ENCODE data around the gene GRB10.

Gene GRB10

DNA sequence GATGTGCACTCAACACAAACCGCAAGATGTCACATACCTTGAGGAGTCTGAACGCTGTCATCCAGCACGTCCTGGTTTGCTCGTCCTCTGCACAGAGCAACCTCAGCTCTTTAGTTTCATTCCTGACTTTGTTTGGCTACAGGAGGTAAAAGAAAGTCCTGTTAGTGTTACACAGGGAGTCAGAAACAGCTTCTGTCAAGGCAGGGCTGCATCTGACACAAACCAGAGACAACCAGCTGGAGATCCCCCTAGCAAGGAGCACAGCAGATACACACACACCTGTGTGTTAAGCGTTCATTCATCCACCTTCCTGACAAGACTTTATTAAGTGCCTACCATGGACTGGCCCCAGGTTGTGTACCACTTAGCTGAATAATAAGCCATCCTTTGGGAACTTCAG, 170.0 kb downstream of the GRB10 start:
- DNase-seq (ENCODE audit: low read depth in 2 of 2) = no peak

DNA sequence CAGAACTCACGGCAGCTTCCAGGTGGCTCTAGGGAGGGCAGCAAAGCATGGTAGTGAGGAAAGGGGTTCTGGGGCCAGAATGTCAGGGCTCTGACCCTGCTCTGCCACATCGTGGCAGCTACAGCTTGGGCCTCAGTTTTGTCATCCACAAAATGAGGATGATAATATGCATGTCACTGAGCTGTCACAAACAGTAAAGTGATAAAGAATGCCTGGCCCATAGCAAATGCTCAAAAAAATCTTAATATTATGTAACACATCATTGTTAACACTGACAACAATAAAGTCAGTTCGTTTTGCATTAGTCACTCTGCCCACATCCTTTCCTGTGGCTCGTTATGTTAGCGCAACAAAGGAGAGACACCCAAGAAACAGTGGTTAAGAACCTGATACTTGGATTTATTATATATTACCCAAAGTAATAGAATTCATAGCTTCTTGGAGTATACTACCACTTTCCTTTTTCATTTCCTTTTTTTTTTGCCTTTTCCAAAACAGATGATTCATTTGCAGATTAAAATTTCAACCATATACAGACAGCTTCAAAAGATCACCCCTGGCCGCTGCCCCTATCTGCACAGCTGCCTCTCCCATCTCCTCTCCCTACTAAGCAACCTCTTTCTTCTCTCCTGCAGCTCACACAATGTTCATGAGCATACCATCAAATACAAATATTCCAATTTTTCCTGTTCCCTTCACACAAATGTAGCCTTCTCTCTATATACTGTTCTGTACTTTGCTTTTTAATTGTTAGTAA, 172.0 kb downstream of the GRB10 start:
- DNase-seq (ENCODE audit: low read depth in 2 of 2) = peak in 1 of 2 experiments; percentile 24

DNA sequence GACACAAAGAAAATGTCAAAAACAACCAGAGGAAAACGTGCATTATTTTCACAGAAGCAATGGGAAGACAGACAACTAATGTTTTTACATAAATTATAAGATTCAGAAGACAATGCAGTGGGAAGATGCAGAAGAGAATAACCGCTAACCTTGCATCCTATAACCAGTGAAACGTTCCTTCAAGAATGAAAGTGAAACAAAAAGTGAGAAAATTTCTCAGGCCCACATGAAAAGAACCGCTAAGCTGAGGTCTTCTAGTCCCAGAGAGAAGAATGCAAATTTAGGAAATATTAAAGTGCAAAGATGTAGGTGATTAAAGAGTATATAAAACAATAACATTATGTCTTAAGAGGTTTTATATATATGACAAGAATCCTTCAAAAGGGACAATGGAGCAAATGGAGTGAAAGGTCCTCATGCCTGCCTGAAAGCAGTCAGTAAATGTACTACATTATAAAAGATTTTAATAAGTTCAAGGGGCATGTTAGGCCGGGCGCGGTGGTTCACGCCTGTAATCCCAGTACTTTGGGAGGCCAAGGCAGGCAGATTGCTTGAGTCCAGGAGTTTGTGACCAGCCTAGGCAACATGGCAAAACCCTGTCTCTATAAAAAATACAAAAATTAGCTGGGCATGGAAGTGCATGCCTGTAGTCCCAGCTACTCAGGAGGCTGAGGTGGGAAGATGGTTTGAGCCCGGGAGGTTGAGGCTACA, 174.3 kb downstream of the GRB10 start:
- DNase-seq (ENCODE audit: low read depth in 2 of 2) = no peak

DNA sequence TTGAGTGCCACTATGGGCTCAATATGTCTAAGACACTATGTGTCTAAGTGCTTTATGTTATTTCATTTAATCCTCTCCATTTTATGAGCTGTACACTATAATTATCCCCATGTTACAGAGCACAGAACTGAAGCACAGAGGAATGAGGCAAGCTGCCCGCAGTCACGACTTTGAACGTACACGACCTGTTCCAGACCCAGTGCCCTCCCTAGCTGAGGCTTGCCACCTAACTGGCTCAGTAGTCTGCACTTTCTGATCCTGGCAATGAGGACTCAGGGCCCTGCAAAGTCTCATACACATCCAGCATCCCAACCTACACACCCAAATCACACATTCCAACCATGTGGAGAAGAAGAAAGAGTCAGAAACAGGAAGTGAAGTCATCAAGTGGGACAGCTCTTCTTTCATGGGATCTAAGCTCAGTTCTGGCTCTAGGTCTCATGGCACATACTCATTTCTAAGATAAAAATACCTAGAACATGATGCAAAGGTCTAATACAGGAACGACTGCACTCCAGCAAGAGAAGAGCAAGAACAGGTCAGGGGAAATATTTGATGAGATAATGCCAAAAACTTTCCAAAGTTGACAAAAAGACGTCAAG, 175.1 kb downstream of the GRB10 start:
- DNase-seq (ENCODE audit: low read depth in 2 of 2) = no peak

DNA sequence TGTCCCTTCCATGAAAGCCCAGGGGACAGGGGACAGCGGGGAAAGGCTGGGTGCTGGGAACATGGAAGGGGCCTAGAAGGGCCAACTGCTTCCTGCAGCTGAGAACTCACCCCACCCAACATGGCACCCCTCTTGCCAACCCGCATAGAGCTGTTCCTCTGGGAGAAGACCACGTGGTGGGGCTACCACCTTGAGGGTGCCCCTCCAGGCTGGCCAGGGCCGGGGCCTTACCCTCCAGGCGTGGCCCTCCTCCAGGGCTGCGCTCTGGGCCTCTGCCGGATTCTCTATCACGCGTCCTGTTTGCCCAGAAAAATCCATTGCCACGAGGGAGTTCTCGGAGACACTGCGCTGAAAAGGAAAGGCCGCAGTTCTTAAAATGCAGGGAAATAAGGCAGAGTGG, 177.6 kb downstream of the GRB10 start:
- no peak for DNase-seq (ENCODE audit: low read depth in 2 of 2)

DNA sequence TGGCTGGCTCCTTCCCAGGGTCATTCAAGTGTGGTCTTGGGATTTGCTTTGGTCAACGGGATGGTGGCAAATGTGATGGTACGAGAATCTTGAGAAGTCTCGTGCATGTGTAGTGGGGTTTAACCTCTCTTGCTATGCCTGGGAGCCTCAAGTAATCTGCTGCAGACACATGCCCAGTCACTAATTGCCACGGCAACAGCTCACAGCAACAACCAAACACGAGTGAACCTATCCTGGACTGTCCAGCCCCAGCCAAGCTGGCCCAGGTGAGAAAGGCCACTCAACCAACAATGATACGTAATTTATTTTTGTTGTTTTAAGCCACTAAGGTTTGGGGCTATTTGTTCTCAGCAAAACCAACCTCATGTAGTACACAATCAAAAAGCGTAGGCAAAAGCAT, 179.4 kb downstream of the GRB10 start:
- no peak for DNase-seq (ENCODE audit: low read depth in 2 of 2)

DNA sequence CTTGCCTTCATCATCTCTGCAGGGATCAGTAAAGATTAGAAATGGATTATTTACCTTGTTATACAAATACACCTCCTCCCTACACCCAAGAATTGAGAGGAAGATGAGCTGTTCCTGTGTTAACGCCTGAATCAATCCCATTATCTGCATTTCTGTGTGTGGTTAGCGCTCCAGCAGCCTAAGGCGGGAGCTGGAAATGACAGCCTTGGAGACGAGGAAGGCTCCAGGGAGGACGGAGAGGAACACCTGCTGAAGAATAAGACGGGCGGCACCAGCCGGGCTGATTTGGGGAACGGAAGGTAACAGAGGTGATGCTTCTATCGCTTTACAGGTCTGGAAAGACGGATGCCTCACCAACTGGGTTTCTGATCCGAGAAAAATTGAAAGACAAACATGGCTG, 183.3 kb downstream of the GRB10 start:
- DNase-seq (ENCODE audit: low read depth in 2 of 2) = no peak

DNA sequence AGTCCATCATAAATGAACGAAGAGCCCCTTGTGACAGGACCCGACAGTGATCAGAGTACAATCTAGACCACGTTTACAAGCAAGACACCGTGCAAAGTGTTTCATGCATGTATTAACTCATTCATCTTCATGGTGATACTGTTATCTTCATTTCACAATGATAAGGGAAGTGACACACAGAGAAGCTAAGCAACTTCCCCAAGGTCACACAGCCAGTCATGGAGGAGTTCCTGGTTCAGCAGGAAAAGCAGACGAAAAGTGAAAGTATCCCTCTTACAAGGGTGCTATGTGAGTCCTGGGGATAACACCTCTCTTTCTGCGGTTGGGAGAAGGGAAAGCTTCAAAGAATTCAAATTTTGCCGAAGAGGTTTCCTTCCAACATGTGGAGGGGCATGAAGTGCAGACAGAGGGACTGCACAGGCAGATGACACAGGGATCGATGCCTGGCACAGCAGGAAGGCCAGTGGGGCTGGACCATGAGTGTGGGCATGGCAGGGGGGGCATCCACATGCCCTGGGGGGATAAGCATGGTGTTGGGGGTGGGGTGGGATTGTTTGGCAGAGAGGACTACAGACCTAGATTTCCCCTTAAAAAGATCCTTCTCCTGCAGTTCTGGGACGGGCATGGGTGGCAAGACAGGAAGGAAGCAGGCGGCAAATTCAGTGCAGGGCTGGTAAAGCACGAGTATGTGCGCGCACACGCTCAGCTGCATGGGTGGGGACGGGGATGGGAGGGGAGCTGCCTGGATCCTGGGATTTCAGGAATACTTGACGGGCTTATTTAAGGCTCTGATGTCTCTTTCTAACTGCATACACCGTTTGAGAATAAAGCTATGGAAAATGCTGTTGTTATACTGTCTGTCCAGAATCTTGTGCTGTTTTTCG, 184.0 kb downstream of the GRB10 start:
- no peak for DNase-seq (ENCODE audit: low read depth in 2 of 2)

DNA sequence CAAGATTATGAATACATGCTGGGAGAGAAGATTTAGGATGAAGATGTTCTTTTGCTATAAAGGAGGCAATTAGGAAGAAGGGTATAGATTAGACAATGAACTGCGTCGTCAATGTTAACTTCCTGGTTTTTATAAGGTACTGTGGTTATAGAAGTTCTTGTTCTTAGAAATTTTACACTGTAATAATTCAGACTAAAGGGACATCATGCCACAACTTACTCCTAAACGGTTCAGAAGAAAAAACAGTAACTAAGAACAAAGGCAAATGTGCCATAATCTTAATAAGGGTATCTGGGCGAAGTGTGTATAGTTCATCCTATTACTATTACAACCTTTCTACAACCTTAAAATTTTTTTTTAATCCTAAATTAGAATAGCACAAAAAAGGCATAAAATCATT, 186.2 kb downstream of the GRB10 start:
- no peak for DNase-seq (ENCODE audit: low read depth in 2 of 2)

DNA sequence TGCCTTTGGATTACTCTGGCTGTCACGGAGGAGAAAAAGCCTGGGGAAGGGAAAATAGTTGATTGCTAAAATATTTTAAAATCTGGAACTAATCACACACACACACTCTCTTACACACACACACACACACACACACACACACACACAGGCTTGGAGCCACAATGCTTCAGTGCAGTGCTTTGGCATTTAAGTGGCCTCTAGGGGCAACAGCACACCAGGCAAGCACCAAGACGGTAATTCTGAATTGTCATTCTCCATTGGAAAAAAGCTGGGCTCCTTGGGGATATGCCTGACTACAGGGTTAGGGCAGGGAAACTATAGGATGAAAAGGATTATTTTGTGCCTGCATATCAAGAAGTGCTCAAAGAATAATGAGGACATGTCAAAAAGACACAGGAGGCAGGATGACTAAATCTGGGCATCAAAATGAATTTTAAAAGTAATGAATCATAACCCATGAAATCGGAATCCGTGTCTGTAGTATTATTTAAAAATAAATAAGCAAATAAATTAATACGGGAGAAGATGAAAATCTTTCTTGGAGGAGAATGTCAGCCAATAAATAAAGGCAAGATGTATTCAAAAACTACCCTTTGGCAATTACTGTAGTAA, 187.1 kb downstream of the GRB10 start:
- DNase-seq (ENCODE audit: low read depth in 2 of 2) = no peak

DNA sequence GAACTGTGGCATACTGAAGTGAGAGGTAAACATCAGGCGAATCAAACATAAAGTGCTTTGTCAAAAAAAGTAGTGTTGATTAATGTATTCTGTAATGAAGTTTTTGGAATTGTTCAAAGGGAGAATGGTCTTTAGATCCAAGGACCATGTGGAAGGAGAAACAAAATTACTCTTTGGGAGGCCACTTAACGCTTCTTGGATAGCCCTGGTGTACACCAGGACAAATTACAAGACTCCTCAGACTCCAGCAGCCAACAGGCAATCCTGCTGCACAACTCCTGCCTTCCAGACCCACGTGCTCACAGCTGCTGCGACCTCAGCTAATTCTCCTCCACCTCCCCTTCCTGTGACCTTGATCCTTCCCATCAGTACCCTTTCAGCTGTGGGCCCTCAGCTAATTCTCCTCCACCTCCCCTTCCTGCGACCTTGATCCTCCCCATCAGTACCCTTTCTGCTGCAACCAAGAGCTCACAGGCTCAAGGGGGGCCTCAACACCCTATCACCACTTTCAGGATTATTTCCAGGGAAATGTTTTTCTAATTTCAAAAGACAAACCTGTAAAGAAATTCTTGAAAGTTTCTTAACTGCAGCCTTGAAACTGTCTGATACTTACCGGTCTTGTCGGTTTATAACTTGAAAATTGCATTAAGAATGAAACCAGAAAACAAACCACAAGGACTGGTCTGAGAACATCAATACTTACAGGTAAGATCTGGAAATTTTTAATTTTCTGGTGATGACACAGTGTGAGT, 187.8 kb downstream of the GRB10 start:
- no peak for DNase-seq (ENCODE audit: low read depth in 2 of 2)

DNA sequence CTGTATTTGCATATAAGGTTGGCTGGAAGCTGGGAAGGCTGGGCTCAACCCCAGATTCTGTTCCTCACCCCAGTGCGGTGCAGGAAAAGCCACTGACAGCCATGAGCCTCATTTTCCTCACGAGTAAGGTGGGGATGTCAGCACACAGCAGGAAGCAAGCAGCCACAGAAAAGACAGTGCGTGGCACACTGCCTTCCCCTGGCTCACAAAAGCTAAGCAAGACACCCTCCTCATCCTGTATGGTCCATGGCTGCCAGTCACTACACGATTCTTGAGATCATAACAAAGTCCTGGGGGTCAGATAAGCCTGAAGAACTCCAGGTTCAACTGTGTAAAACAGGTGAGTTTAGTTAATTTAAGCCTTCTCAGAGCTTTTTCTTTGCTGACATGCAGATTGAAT, 188.6 kb downstream of the GRB10 start:
- DNase-seq (ENCODE audit: low read depth in 2 of 2) = no peak

DNA sequence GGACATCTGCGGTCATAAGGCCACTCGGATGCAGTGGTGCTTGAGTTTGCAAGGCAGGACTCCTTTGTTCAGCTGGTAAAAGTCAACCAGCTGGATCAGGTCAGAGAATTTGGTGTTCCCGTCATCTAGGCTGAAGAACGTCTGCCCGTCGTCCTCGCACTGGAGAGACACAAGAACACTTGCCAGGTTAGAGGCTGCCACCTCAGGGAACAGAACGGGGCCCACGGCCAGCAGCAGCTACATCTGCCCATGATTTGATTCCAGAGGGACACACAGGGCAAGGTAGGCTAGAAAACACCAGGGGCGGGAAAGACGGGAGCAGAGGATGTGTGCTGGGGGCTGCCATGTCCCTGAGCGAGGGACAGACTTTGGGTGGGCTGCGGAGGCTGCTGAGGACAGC, 189.8 kb downstream of the GRB10 start:
- no peak for DNase-seq (ENCODE audit: low read depth in 2 of 2)

DNA sequence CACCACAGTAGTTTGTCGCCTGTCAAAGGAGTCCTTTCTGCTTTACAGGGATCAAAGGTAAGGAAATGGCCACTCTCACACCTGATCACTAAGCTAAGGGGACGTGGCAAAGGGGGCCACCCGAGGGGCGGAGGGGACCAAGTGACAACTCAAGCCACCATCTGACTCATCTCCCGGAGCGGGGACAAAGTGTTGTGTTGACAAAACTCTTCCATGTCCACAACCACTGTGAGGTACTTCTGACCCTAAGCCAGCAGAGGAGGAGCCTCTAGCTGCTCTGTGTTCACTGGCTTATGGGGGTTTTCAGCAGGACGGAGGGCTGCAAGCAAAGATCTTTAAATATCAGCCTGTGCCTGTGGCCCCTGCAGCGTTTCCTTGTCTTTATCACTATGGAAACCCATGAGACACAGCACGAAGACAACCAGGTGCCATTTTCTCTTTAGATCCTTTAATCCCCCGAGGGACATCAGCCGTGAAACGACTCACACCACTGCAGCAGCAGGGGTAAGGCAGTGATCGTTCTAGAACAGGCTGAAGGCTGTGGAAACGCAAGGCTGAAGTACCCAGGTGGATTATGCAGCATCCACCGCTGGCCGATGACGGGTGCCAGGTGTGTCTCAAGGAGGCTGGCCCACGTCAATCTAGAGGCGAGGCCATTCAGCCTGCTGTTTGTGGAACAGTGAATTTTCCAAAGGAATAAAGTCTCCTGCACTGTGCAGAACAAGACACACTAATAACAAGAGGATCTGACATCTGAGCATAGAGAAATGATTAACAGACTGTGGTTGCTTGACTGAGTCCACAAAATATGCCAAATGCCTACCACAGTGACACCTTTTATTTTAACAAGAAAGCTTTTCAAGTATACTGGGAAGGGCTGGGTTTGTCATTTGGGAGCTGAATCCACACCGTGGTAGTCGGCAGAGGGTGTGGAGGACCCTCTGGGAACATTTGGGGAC, 190.9 kb downstream of the GRB10 start:
- no peak for DNase-seq (ENCODE audit: low read depth in 2 of 2)

DNA sequence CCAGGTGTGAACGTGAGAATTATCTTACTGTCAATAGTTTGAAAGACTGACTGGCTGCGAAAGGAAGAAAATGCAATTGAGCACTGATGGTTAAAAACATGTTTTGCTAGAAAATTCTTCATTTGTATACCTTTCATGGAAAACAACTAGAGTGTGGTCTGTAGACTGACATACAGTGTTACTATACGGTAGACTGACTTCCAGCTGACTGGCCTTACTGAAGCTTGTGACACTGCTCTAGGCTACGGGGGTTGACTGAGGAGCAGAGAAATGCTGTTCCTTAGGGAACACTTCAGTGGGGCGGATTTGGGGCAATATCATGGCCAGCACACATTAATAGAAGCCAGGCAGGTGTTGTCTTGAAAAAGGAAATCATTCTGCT, 191.6 kb downstream of the GRB10 start:
- DNase-seq (ENCODE audit: low read depth in 2 of 2) = no peak

DNA sequence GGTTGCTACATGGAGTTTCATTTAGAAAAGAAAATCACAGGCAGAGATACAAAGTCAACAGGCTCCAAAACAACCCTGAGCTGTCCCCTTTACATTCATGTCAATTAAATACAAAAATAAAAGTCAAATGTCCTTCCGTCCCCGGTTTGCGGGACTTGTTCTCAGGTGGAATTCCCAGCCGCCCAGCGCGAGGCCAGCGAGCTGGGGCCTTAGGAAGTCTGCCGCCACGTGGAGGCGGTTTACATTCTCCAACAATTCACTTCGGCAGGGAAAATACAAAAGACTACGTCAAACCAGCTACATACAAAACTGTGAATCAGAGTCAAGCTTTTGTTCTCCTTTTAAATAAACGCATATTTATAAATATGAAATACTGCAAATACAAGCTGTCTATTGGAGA, 192.2 kb downstream of the GRB10 start:
- DNase-seq (ENCODE audit: low read depth in 2 of 2) = no peak

DNA sequence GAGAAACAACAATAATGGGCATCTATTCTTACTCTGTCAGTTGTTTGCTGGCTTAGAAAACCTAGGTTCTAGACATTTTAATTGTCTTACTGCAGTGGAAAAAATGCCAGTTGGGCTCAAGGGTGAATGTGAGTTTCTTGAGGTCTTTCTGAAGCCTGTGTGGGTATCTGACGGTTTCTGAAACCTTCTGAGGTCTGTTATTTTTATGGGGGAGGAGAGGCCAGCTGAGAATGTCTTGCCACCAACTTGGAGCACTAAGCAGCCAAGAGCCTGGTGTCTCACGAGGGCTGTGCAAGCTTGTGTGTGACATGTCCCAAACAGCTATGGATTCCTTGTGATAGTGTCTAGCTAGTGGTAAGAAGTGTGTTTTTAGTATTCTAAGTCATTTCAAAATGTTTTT, 193.3 kb downstream of the GRB10 start:
- no peak for DNase-seq (ENCODE audit: low read depth in 2 of 2)

DNA sequence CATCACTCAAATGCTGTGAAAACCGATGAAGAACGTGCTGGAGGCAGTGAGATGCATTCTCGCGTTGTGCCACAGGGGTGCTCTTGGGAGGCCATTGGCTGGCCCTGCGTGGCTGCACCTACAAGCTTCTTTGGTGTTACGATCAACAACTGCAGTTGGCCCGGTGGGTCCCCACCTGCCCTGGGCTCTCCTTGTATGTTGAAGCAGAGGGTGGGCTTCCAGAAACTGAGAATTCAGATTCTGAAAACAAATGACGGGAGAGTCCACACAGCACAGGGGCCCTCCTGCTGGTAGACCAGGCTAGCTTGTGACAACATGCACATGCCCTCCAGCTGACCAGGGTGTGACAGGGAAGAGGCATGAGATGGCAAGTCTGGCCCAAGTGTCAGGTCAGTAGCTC, 193.8 kb downstream of the GRB10 start:
- DNase-seq (ENCODE audit: low read depth in 2 of 2) = no peak

DNA sequence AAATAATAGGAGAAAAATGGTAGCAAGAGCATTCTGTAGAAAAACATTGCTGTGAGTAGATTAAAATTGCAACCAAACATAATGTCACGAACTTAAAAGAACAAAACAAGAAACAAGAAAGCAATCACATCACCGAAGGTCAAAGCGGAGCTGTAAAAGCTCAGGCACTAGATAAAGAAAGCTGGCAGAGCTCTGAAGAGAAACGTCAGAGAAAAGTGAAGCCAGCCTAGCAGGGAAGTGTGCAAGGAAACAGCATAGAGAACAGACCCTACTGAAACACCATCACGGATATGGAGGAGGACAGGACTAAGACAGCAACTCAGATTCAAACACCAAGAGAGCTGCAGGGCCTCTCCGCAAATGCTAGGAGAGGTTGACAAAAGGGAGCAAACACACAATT, 195.0 kb downstream of the GRB10 start:
- DNase-seq (ENCODE audit: low read depth in 2 of 2) = no peak
